Measurements from ENCODE around the gene USP31. TPM values are rescaled to one million over a fixed set of nuclear protein-coding genes. Genes with fewer than 3 reads are reported as not detected.

Gene USP31
- total and polyA plus RNA-seq, 7 experiments from 2014 or later: 0.20 to 6.0 (median 3.6) TPM

GRCh38 chr16:23026784-23027362, 122.4 kb downstream of the USP31 start:
- H3K9me3 Mint-ChIP-seq: peaks cover 0 to 3% (median 0%) of the 10 kb centered on the region in 11 donors
- no peak overlapping the region for H3K27ac Mint-ChIP-seq
- DNase-seq: no peak
- no peak overlapping the region for H3K4me3 Mint-ChIP-seq
- H3K36me3 ChIP-seq (ENCODE audit: control insufficient read depth in 2 of 3, insufficient read depth in 3 of 3, low read length in 3 of 3): no peaks in the 10 kb centered on the region
- no peak overlapping the region for H3K27ac ChIP-seq (ENCODE audit: low read depth, low read length)
- ATAC-seq: no peak
- H3K4me1 Mint-ChIP-seq: no peaks in the 10 kb centered on the region
- ChIA-PET POLR2A (no interaction called here), CTCF (interaction anchor here (0.6 kb wide), 1 partner anchor 350 kb away, joined by 3 read pairs; no protein-coding TSS in a partner anchor)
- no peaks in the 10 kb centered on the region for H3K4me1 ChIP-seq (ENCODE audit: control insufficient read depth in 2 of 2, insufficient read depth in 2 of 2, low read length in 2 of 2)
- intact Hi-C loops (cut with micrococcal nuclease): no loop called here
- no peaks in the 10 kb centered on the region for H3K27me3 ChIP-seq (ENCODE audit: control insufficient read depth in 2 of 2, insufficient read depth in 2 of 2, low read length in 2 of 2)
- H3K9me3 ChIP-seq (ENCODE audit: control insufficient read depth in 2 of 3, low read length in 3 of 3): no peaks in the 10 kb centered on the region
- peaks cover 2 to 39% (median 34%) of the 10 kb centered on the region in 5 donors for H3K27me3 Mint-ChIP-seq
- no peaks in the 10 kb centered on the region for H3K36me3 Mint-ChIP-seq
- H3K4me3 ChIP-seq (ENCODE audit: low read length): no peak overlapping the region

GRCh38 chr16:23025692-23026307, 123.5 kb downstream of the USP31 start:
- Mint-ChIP-seq H3K4me1 (no peaks in the 10 kb centered on the region), H3K27me3 (peaks cover 2 to 43% (median 37%) of the 10 kb centered on the region in 5 donors), H3K4me3 (no peak overlapping the region), H3K27ac (no peak overlapping the region), H3K36me3 (no peaks in the 10 kb centered on the region), H3K9me3 (peaks cover 0 to 7% (median 0%) of the 10 kb centered on the region in 11 donors)
- POLR2A ChIA-PET: no interaction called here
- ATAC-seq: no peak
- H3K9me3 ChIP-seq (ENCODE audit: control insufficient read depth in 2 of 3, low read length in 3 of 3): no peaks in the 10 kb centered on the region
- H3K4me1 ChIP-seq (ENCODE audit: control insufficient read depth in 2 of 2, insufficient read depth in 2 of 2, low read length in 2 of 2): no peaks in the 10 kb centered on the region
- DNase-seq: no peak
- H3K27ac ChIP-seq (ENCODE audit: low read depth, low read length): no peak overlapping the region
- intact Hi-C loops (cut with micrococcal nuclease): no loop called here
- no peaks in the 10 kb centered on the region for H3K36me3 ChIP-seq (ENCODE audit: control insufficient read depth in 2 of 3, insufficient read depth in 3 of 3, low read length in 3 of 3)
- no peaks in the 10 kb centered on the region for H3K27me3 ChIP-seq (ENCODE audit: control insufficient read depth in 2 of 2, insufficient read depth in 2 of 2, low read length in 2 of 2)
- CTCF ChIA-PET: interaction anchor here (0.7 kb wide), 1 partner anchor 127 kb away, joined by 5 read pairs; no protein-coding TSS in a partner anchor
- no peak overlapping the region for H3K4me3 ChIP-seq (ENCODE audit: low read length)

- no peak overlapping the region for H3K4me3 ChIP-seq (ENCODE audit: low read length)
- Mint-ChIP-seq H3K27ac (no peak overlapping the region), H3K27me3 (peaks cover 0 to 29% (median 24%) of the 10 kb centered on the region in 5 donors), H3K36me3 (no peaks in the 10 kb centered on the region), H3K9me3 (peaks cover 0 to 9% (median 0%) of the 10 kb centered on the region in 11 donors), H3K4me1 (no peaks in the 10 kb centered on the region), H3K4me3 (no peak overlapping the region)
- H3K4me1 ChIP-seq (ENCODE audit: control insufficient read depth in 2 of 2, insufficient read depth in 2 of 2, low read length in 2 of 2): no peaks in the 10 kb centered on the region
- no peaks in the 10 kb centered on the region for H3K9me3 ChIP-seq (ENCODE audit: control insufficient read depth in 2 of 3, low read length in 3 of 3)
- DNase-seq (no peak), ATAC-seq (no peak)
- ChIA-PET POLR2A (no interaction called here), CTCF (no interaction called here)
- intact Hi-C loops (cut with micrococcal nuclease): no loop called here
- no peaks in the 10 kb centered on the region for H3K36me3 ChIP-seq (ENCODE audit: control insufficient read depth in 2 of 3, insufficient read depth in 3 of 3, low read length in 3 of 3)
- H3K27me3 ChIP-seq (ENCODE audit: control insufficient read depth in 2 of 2, insufficient read depth in 2 of 2, low read length in 2 of 2): no peaks in the 10 kb centered on the region
- H3K27ac ChIP-seq (ENCODE audit: low read depth, low read length): no peak overlapping the region
Observed at GRCh38 chr16:23024044-23024443, 125.2 kb downstream of the USP31 start.

- Histone ChIP-seq H3K27me3 (ENCODE audit: control insufficient read depth in 2 of 2, insufficient read depth in 2 of 2, low read length in 2 of 2) (no peaks in the 10 kb centered on the region), H3K27ac (ENCODE audit: low read depth, low read length) (no peak overlapping the region), H3K36me3 (ENCODE audit: control insufficient read depth in 2 of 3, insufficient read depth in 3 of 3, low read length in 3 of 3) (no peaks in the 10 kb centered on the region), H3K9me3 (ENCODE audit: control insufficient read depth in 2 of 3, low read length in 3 of 3) (no peaks in the 10 kb centered on the region), H3K4me1 (ENCODE audit: control insufficient read depth in 2 of 2, insufficient read depth in 2 of 2, low read length in 2 of 2) (no peaks in the 10 kb centered on the region), H3K4me3 (ENCODE audit: low read length) (no peak overlapping the region)
- ChIA-PET CTCF (no interaction called here), POLR2A (no interaction called here)
- DNase-seq: no peak
- peaks cover 0 to 7% (median 0%) of the 10 kb centered on the region in 11 donors for H3K9me3 Mint-ChIP-seq
- intact Hi-C loops (cut with micrococcal nuclease): no loop called here
- no peaks in the 10 kb centered on the region for H3K36me3 Mint-ChIP-seq
- ATAC-seq: no peak
- H3K27ac Mint-ChIP-seq: no peak overlapping the region
- H3K27me3 Mint-ChIP-seq: peaks cover 0 to 38% (median 17%) of the 10 kb centered on the region in 5 donors
- no peak overlapping the region for H3K4me3 Mint-ChIP-seq
- H3K4me1 Mint-ChIP-seq: no peaks in the 10 kb centered on the region
Observed at GRCh38 chr16:23020084-23020483, 129.2 kb downstream of the USP31 start.

- DNase-seq (no peak), ATAC-seq (no peak)
- Mint-ChIP-seq H3K4me3 (no peak overlapping the region), H3K9me3 (peaks cover 0 to 7% (median 0%) of the 10 kb centered on the region in 11 donors), H3K4me1 (no peaks in the 10 kb centered on the region), H3K36me3 (no peaks in the 10 kb centered on the region), H3K27me3 (peaks cover 3 to 25% (median 15%) of the 10 kb centered on the region in 5 donors), H3K27ac (no peak overlapping the region)
- ChIA-PET POLR2A (no interaction called here), CTCF (no interaction called here)
- Histone ChIP-seq H3K4me3 (ENCODE audit: low read length) (no peak overlapping the region), H3K4me1 (ENCODE audit: control insufficient read depth in 2 of 2, insufficient read depth in 2 of 2, low read length in 2 of 2) (no peaks in the 10 kb centered on the region), H3K9me3 (ENCODE audit: control insufficient read depth in 2 of 3, low read length in 3 of 3) (no peaks in the 10 kb centered on the region), H3K36me3 (ENCODE audit: control insufficient read depth in 2 of 3, insufficient read depth in 3 of 3, low read length in 3 of 3) (no peaks in the 10 kb centered on the region), H3K27me3 (ENCODE audit: control insufficient read depth in 2 of 2, insufficient read depth in 2 of 2, low read length in 2 of 2) (no peaks in the 10 kb centered on the region), H3K27ac (ENCODE audit: low read depth, low read length) (no peak overlapping the region)
- intact Hi-C loops (cut with micrococcal nuclease): no loop called here
Observed at GRCh38 chr16:23016368-23016767, 132.9 kb downstream of the USP31 start.

- intact Hi-C loops (cut with micrococcal nuclease): no loop called here
- CTCF ChIA-PET: no interaction called here
Observed at GRCh38 chr16:23015580-23015979, 133.7 kb downstream of the USP31 start.

GRCh38 chr16:23014592-23014991, 134.7 kb downstream of the USP31 start:
- H3K27me3 Mint-ChIP-seq: peaks cover 3 to 21% (median 11%) of the 10 kb centered on the region in 5 donors
- Histone ChIP-seq H3K27me3 (ENCODE audit: control insufficient read depth in 2 of 2, insufficient read depth in 2 of 2, low read length in 2 of 2) (no peaks in the 10 kb centered on the region), H3K4me3 (ENCODE audit: low read length) (no peak overlapping the region), H3K36me3 (ENCODE audit: control insufficient read depth in 2 of 3, insufficient read depth in 3 of 3, low read length in 3 of 3) (no peaks in the 10 kb centered on the region), H3K4me1 (ENCODE audit: control insufficient read depth in 2 of 2, insufficient read depth in 2 of 2, low read length in 2 of 2) (no peaks in the 10 kb centered on the region), H3K27ac (ENCODE audit: low read depth, low read length) (no peak overlapping the region), H3K9me3 (ENCODE audit: control insufficient read depth in 2 of 3, low read length in 3 of 3) (no peaks in the 10 kb centered on the region)
- POLR2A ChIA-PET: no interaction called here
- H3K36me3 Mint-ChIP-seq: no peaks in the 10 kb centered on the region
- H3K9me3 Mint-ChIP-seq: no peaks in the 10 kb centered on the region
- intact Hi-C loops (cut with micrococcal nuclease): no loop called here
- H3K4me3 Mint-ChIP-seq: no peak overlapping the region
- no peaks in the 10 kb centered on the region for H3K4me1 Mint-ChIP-seq
- CTCF ChIA-PET: no interaction called here
- DNase-seq: no peak
- ATAC-seq: no peak
- H3K27ac Mint-ChIP-seq: no peak overlapping the region

More at GRCh38 chr16:23015580-23015979, 133.7 kb downstream of the USP31 start:
- H3K4me1 Mint-ChIP-seq: no peaks in the 10 kb centered on the region
- Histone ChIP-seq H3K9me3 (ENCODE audit: control insufficient read depth in 2 of 3, low read length in 3 of 3) (no peaks in the 10 kb centered on the region), H3K36me3 (ENCODE audit: control insufficient read depth in 2 of 3, insufficient read depth in 3 of 3, low read length in 3 of 3) (no peaks in the 10 kb centered on the region), H3K4me3 (ENCODE audit: low read length) (no peak overlapping the region), H3K27me3 (ENCODE audit: control insufficient read depth in 2 of 2, insufficient read depth in 2 of 2, low read length in 2 of 2) (no peaks in the 10 kb centered on the region), H3K4me1 (ENCODE audit: control insufficient read depth in 2 of 2, insufficient read depth in 2 of 2, low read length in 2 of 2) (no peaks in the 10 kb centered on the region), H3K27ac (ENCODE audit: low read depth, low read length) (no peak overlapping the region)
- no peak overlapping the region for H3K4me3 Mint-ChIP-seq
- DNase-seq: no peak
- H3K36me3 Mint-ChIP-seq: no peaks in the 10 kb centered on the region
- no peak overlapping the region for H3K27ac Mint-ChIP-seq
- H3K9me3 Mint-ChIP-seq: peaks cover 0 to 4% (median 0%) of the 10 kb centered on the region in 11 donors
- no peak for ATAC-seq
- H3K27me3 Mint-ChIP-seq: peaks cover 3 to 21% (median 11%) of the 10 kb centered on the region in 5 donors
- POLR2A ChIA-PET: no interaction called here

Measured in naive thymus-derived CD4-positive, alpha-beta T cell (primary cell).